Right atrium auricular region (tissue), 2 donors: ENCODE data around the gene TVP23C. TPM values are rescaled to one million over a fixed set of nuclear protein-coding genes. Genes with fewer than 3 reads are reported as not detected.
"Not testable (repeated sequence)": the region's sequence is repeated elsewhere in the genome, so short reads cannot be mapped to it uniquely, and the experiment has no call there.

Experiments
- DNase-seq: peaks from one replicate; pipeline ENCODE4 v3.0.0-alpha.2; 2019; ENCODE audit warnings: low spot score
- H3K27ac ChIP-seq, 2 donors: fragments of 200-600 bp; sonication (generic); 1 replicate in 1 of 2; 2 replicates in 1 of 2; pipeline ENCODE4 v1.5.1; 2016 to 2019
- H3K27me3 ChIP-seq, 2 donors: fragments of 200-600 bp; sonication (generic); one replicate each; pipeline versions ENCODE4 v1.5.1 to v1.6.0; 2017 to 2019
- H3K36me3 ChIP-seq: fragments of 200-600 bp; sonication (generic); one replicate; pipeline ENCODE4 v1.5.1; 2016
- H3K4me1 ChIP-seq, 2 donors: fragments of 200-600 bp; sonication (generic); one replicate each; pipeline versions ENCODE4 v1.5.1 to v1.6.0; 2017 to 2019
- H3K4me3 ChIP-seq, 2 donors: fragments of 200-600 bp; sonication (generic); 1 replicate in 1 of 2; 2 replicates in 1 of 2; pipeline ENCODE4 v1.5.1; 2017 to 2019; ENCODE audit warnings: mild to moderate bottlenecking in 1 of 2, moderate library complexity in 1 of 2
- H3K9me3 ChIP-seq, 2 donors: fragments of 200-600 bp; sonication (generic); one replicate each; pipeline ENCODE4 v1.5.1; 2019
- total RNA-seq, 2 donors: library from RNA; depleted of rRNA; stranded (reverse); fragments of >200 nt; gene quantifications; one replicate each; pipeline ENCODE4 v1.1.0, GENCODE V29; 2016

The TVP23C gene
- 1 to 10 TPM; 3.3 to 5.3 TPM for total RNA-seq

DNA sequence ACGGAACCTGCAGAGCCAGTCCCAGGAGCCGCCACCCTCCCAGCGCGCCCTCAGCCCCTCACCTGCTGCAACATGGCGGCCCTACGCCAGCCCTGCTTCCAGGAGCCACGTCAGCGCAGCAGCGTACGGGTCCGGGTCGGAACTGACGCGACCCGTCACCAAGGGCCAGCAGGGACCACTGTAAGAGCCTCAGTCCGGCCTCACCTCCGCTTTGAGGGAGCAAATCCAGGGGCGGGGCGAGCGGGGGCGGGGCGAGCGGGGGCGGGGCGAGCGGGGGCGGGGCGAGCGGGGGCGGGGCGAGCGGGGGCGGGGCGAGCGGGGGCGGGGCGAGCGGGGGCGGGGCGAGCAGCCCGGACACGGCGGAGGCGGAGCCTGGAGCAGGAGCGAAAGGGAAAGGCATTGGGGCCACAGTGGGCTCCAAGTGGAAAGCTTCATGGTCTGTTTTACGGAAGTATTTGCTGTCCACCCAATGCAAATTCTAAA lies at the start of gene TVP23C:
TSS of gene TVP23C (minus strand) at position 109 of the 483 bp plus-strand sequence. CDS start at position 74, 35 bp downstream.
- not testable (repeated sequence) for H3K36me3 ChIP-seq, H3K9me3 ChIP-seq, H3K4me1 ChIP-seq, H3K27me3 ChIP-seq
- Histone ChIP-seq H3K27ac (peak within 1 kb of the TSS; percentile 75 to 81), H3K4me3 (peak within 1 kb of the TSS; percentile 82 to 84)
- DNase-seq, result peak; percentile 78

DNA sequence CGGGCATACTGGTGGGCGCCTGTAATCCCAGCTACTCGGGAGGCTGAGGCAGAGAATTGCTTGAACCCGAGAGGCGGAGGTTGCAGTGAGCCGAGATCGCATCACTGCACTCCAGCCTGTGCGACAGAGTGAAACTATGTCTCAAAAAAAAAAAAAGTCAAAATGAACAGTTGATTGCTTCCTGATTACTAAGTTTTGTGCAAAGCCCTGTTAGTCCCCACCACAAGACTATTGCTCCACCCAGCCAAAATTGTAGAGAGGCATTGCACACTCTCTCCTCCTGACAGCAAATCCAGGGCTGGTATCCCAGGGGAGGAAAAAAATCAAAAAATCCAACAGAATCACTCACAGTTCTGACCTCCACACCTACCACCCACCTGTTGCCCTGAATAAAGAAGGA lies 29.7 kb upstream of the TVP23C start:
- DNase-seq, H3K36me3 ChIP-seq: not testable (repeated sequence)

DNA sequence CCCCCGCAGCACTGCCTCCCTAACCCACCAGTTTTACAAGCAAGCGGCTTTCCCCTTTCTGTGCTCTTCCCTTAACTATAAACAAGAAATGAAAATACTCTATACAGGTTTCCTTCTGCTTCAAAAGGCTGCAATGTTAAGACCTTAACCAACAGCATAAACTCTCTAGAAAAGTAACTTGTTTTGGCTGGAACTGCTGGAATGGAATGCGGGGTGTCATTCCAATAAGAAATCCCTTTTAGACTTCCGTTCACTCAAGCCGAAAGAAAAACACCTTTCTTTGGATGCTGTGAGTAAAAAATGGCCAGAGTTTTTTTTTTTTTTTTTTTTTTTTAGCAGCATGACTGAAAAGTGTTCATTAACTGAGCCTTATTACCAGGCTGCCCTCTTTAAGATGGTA lies 28.7 kb upstream of the TVP23C start:
- H3K27me3 ChIP-seq, H3K4me1 ChIP-seq, H3K36me3 ChIP-seq, DNase-seq, H3K27ac ChIP-seq, H3K4me3 ChIP-seq, H3K9me3 ChIP-seq: not testable (repeated sequence)

More for the DNA sequence above, 29.7 kb upstream of the TVP23C start:
- H3K27ac ChIP-seq, H3K4me3 ChIP-seq, H3K4me1 ChIP-seq, H3K9me3 ChIP-seq, H3K27me3 ChIP-seq: not testable (repeated sequence)

GRCh38 chr17:15590844-15591243 lies 27.6 kb upstream of the TVP23C start:
- not testable (repeated sequence) for H3K27me3 ChIP-seq, H3K4me3 ChIP-seq, DNase-seq, H3K27ac ChIP-seq, H3K4me1 ChIP-seq, H3K9me3 ChIP-seq, H3K36me3 ChIP-seq

DNA sequence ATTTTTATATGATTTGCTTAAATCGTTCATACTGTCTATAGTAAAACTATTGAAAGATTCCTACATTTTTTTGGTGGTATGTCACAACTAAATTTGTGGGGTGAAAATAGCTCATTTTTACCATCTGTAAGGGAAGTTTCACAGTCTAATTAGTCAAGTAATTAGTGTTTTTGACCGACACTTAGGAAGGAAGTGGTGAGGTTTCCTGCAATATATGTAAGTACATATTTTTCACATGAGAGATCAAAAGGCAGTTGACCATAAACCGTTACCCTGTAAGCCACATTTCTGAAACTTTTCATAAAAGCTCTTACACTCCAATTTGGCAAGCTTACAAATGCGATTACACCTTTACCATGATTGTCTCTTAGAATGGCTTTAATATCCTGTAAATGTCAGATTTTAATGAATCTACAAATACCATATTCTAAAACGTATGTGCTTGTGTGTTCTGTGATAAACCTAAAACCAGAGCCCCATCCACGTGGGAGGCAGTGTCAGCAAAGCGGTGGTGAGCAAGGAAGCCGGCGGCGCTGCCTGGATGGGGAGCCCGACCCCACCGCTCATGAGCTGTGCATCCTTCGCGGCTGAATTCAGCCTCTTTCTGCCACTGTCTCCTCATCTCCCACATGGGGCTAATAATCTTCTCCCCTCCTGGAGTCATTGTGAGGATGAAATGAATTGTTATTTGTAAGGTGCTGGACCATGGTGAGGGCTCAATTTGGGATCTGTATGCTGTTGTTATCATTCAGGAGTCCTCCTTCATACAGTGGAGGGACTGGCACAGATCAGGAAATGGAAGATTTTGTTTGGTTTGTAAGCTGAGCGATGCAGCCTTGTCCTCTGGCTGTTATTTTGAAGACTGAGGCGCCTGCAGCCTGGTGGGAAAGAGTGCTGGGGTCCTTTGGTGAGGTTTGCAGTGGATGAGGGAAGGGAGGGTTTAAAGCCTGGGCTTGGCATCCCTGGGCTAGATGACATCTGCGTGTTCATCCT lies 26.6 kb upstream of the TVP23C start:
- H3K27ac ChIP-seq, H3K27me3 ChIP-seq, H3K4me3 ChIP-seq, H3K4me1 ChIP-seq, DNase-seq, H3K9me3 ChIP-seq, H3K36me3 ChIP-seq: not testable (repeated sequence)

- not testable (repeated sequence) for H3K4me3 ChIP-seq, H3K9me3 ChIP-seq, H3K27ac ChIP-seq, H3K36me3 ChIP-seq, DNase-seq, H3K4me1 ChIP-seq, H3K27me3 ChIP-seq
These were observed 24.7 kb upstream of the TVP23C start for GRCh38 chr17:15588017-15588416.

GRCh38 chr17:15583313-15583712 lies 20.0 kb upstream of the TVP23C start:
- H3K27ac ChIP-seq, DNase-seq, H3K36me3 ChIP-seq, H3K9me3 ChIP-seq, H3K4me1 ChIP-seq, H3K4me3 ChIP-seq, H3K27me3 ChIP-seq: not testable (repeated sequence)

GRCh38 chr17:15581462-15581861 lies 18.2 kb upstream of the TVP23C start:
- H3K9me3 ChIP-seq, H3K27me3 ChIP-seq, H3K36me3 ChIP-seq, DNase-seq, H3K4me1 ChIP-seq, H3K4me3 ChIP-seq, H3K27ac ChIP-seq: not testable (repeated sequence)

- H3K4me1 ChIP-seq, H3K9me3 ChIP-seq, DNase-seq, H3K27me3 ChIP-seq, H3K4me3 ChIP-seq, H3K27ac ChIP-seq, H3K36me3 ChIP-seq: not testable (repeated sequence)
These were observed 13.6 kb upstream of the TVP23C start for GRCh38 chr17:15576848-15577247.

DNA sequence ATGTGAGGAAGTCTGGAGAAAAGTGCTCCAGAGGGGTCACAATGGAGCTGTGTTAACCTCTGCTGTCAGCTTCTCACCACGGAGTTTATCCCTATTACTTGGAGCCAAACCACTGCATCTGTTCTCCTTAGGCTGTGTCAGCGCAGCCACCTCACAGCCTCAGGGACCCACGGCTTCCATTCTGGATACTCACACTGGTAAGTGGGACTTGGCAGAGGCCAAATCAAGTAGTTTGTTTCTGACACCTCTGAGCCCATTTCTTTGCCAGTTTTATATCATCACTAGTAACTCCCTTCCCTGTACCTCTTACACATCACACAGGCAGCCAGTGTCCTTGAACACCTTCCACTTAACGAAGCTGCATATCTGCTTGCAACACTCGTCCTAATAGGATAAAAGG lies 11.4 kb upstream of the TVP23C start:
- not testable (repeated sequence) for H3K4me1 ChIP-seq, DNase-seq, H3K27ac ChIP-seq, H3K27me3 ChIP-seq, H3K9me3 ChIP-seq, H3K4me3 ChIP-seq, H3K36me3 ChIP-seq

- not testable (repeated sequence) for H3K27ac ChIP-seq, H3K27me3 ChIP-seq, H3K9me3 ChIP-seq, H3K36me3 ChIP-seq, H3K4me1 ChIP-seq, DNase-seq, H3K4me3 ChIP-seq
These were observed 10.6 kb upstream of the TVP23C start for GRCh38 chr17:15573870-15574269.

DNA sequence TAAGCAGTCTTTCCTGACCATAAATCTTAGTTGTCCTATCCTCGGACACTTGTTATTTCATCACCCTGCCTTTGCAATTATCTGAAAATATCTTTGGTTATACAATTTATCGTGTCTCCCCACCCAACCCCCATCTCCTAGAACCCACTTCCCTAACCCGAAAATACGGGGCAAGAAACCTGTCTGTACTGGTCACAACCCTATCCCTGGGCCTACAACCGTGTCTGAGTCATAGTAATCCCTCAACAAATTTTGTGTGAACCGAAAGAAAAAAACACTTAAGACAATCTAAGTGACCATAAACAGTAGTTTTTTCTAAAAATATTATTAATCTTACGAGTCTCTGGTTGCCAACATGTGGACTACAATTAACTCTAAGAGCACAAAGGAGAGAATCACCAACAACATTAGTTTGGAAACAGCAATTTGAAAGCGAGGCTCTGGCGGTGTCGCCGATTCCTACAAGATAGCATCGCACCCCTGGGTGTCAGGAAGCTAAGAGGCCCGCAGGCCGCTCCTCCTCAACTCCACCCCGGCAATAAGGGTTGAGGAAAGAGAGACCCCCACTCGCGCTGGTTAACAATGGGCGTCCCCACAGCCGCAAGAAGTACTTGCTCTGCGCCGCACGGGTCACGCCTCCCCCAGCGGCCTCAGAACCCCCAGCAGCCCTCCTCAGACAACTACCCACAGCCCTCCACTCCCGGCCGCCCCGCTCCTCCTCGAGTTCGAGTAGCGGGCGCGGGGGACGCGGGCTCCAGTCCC lies 489 bp downstream of the TVP23C start:
- H3K36me3 ChIP-seq, H3K9me3 ChIP-seq, H3K27me3 ChIP-seq, H3K4me1 ChIP-seq, DNase-seq: not testable (repeated sequence)
- H3K27ac ChIP-seq, result peak overlapping the region; percentile 75 to 81
- H3K4me3 ChIP-seq, result peak overlapping the region; percentile 82 to 84

DNA sequence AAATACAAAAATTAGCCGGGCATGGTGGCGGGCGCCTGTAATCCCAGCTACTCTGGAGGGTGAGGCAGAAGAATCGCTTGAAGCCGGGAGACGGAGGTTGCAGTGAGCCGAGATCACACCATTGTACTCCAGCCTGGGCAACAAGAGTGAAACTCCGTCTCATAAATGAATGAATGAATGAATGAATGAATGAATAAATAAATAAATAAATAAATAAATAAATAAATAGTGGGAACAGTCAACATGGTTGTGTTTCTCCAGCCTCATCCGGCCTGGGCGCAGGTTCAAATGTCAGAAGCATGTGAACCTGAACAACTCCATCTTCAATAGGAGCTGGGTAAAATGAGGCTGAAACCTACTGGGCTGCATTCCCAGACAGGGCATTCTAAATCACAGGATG lies 1.8 kb downstream of the TVP23C start:
- H3K4me3 ChIP-seq, H3K27me3 ChIP-seq: not testable (repeated sequence)

GRCh38 chr17:15558403-15559105 lies 4.7 kb downstream of the TVP23C start:
- not testable (repeated sequence) for H3K27ac ChIP-seq, DNase-seq, H3K9me3 ChIP-seq, H3K4me1 ChIP-seq, H3K36me3 ChIP-seq, H3K27me3 ChIP-seq, H3K4me3 ChIP-seq

More for the DNA sequence above, 1.8 kb downstream of the TVP23C start:
- H3K4me1 ChIP-seq, H3K9me3 ChIP-seq, H3K27ac ChIP-seq, H3K36me3 ChIP-seq, DNase-seq: not testable (repeated sequence)
